Heart left ventricle (tissue), 16 donors: ENCODE measurements around the gene ZDHHC3. TPM values are rescaled to one million over a fixed set of nuclear protein-coding genes. Genes with fewer than 3 reads are reported as not detected.
"Not testable (repeated sequence)": the region's sequence is repeated elsewhere in the genome, so short reads cannot be mapped to it uniquely, and the experiment has no call there.

ENCODE experiments used
- ATAC-seq, 4 donors: fragments of 200-7000 bp; cut with Tn5 transposase; one replicate each; pipeline ENCODE4 v1.9.1; 2020 to 2022; ENCODE audit warnings: moderate library complexity in 4 of 4, mild to moderate bottlenecking in 3 of 4, moderate number of reproducible peaks in 1 of 4
- DNase-seq, 5 donors: peaks; one replicate each; pipeline ENCODE4 v3.0.0-alpha.2; 2020
- H3K27ac ChIP-seq, 12 donors: fragments of 200-600 bp; sonication (generic) in 4 of 12; one replicate each; pipeline versions ENCODE4 v1.5.0 to v1.8.0; 2016 to 2022; ENCODE audit warnings: mild to moderate bottlenecking in 2 of 12
- H3K27me3 ChIP-seq, 9 donors: fragments of 200-600 bp; sonication (generic) in 2 of 9; one replicate each; pipeline versions ENCODE4 v1.5.1 to v1.8.0; 2016 to 2022; ENCODE audit warnings: mild to moderate bottlenecking in 3 of 9
- H3K36me3 ChIP-seq, 9 donors: fragments of 200-600 bp; sonication (generic) in 2 of 9; one replicate each; pipeline versions ENCODE4 v1.5.0 to v1.8.0; 2018 to 2022; ENCODE audit warnings: mild to moderate bottlenecking in 2 of 9
- H3K4me1 ChIP-seq, 12 donors: fragments of 200-600 bp; sonication (generic) in 4 of 12; one replicate each; pipeline versions ENCODE4 v1.5.0 to v1.8.0; 2016 to 2022; ENCODE audit warnings: mild to moderate bottlenecking in 3 of 12
- H3K4me3 ChIP-seq, 12 donors: fragments of 200-600 bp; sonication (generic) in 4 of 12; one replicate each; pipeline versions ENCODE4 v1.5.0 to v1.8.0; 2017 to 2022; ENCODE audit warnings: mild to moderate bottlenecking in 9 of 12, moderate library complexity in 4 of 12
- H3K9me3 ChIP-seq, 12 donors: fragments of 200-600 bp; sonication (generic) in 4 of 12; one replicate each; pipeline versions ENCODE4 v1.5.0 to v1.8.0; 2016 to 2022; ENCODE audit warnings: mild to moderate bottlenecking in 1 of 12
- POLR2A ChIP-seq, 2 donors: fragments of 450-650 bp; IDR thresholded peaks; one replicate each; pipeline ENCODE4 v1.6.1; 2017; ENCODE audit warnings: antibody characterized with exemption in 2 of 2, mild to moderate bottlenecking in 2 of 2, moderate library complexity in 2 of 2
- WGBS, 4 donors: extraction: QIAGEN DNeasy Blood & Tissue Kit in 2 of 4; methylation state at CpG; one replicate each; pipeline versions ENCODE4 v1.1.5 to v1.1.7; 2013 to 2018; 5-methylcytosine and 5-hydroxymethylcytosine counted together
- intact Hi-C, 10 donors: fragments of 100-400 bp; cut with DNase I; formaldehyde crosslinking; loops; one replicate each; pipeline versions ENCODE4 v1.11.1 to v1.14.2; 2022
- polyA plus RNA-seq, 2 donors: library from polyadenylated mRNA; stranded (reverse); fragments of 200-250 nt; gene quantifications; one replicate each; pipeline ENCODE4 v1.2.3, GENCODE V29; 2013
- total RNA-seq, 9 donors: library from RNA; depleted of rRNA in 2 of 9; stranded (reverse); fragments of >200 nt in 2 of 9; fragmentation: NEBNext Ultra II Directional in 3 of 9; extraction: Animal tissue kit (Norgen Biotek cat#: 25700) in 3 of 9; gene quantifications; one replicate each; pipeline versions ENCODE4 v1.1.0 to v1.2.4, GENCODE V29; 2016 to 2023
- TF ChIP-seq, protein P1 (sequence below), 12 donors: fragments of 200-600 bp; sonication (generic) in 4 of 12; IDR thresholded peaks; one replicate each; pipeline versions ENCODE4 v1.5.0 to v1.8.0; 2018 to 2022; ENCODE audit warnings: antibody characterized with exemption in 12 of 12, mild to moderate bottlenecking in 5 of 12
- donor health status: ischemic (EF 13 %, LVEDD 7.1; RV severe dilation, severe dysfunction).
- donor health status: healthy with polysubstance abuse.
- donor health status: DM: no; HTN: yes; CAD: no.
- donor health status: DM: no; HTN: no; CAD: no.
- donor health status: ischemic (EF 25% LVEDD 6.9; RV normal size, moderate dysfunction).
- donor health status: ischemic (EF 25% LVEDD 5.7; RV mildly dilated, moderate dysfunction).
- donor health status: healthy.
- donor health status: DM: yes; HTN: yes; CAD: no.
- donor health status: ischemic (EF 35%, LVEDD 5.7; RV mildly dilated, moderate dysfunction).
- donor health status: nonischemic (EF 11% LVEDD 7.7; RV severe dilation, severe dysfunction).
- donor health status: DM: yes; HTN: yes; CAD: no.
- donor health status: PGD.
- donor health status: ischemic (EF 29% LVEDD 5.4; RV normal size, mild dysfunction).
- donor health status: nonischemic (EF 23%, LVEDD 6.1; RV moderate dilation, normal function).

Gene ZDHHC3
- total and polyA plus RNA-seq, 11 donors, result 17.9 to 94.7 (median 52.7) TPM

DNA sequence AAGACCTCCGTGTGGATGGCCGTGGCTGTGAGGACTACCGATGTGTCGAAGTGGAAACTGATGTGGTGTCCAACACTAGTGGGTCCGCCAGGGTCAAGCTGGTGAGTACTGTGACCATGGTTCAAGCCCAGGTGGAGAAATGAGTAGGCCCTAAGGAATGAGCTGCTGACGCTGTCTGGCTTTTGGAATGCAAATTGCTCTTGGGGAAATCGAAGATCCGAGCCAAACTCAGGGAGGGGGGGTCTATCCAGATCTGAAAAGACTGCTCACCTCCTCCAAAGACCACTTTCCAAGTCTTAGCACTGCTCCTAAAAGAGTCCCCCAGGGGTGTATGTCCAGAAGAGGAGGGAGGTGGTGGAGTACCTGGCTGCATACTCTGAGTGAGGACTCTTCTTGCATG, 13.2 kb upstream of the ZDHHC3 start:
- Histone ChIP-seq H3K27ac (peak overlapping the region in 2 of 12 donors; percentile 5 to 34), H3K4me3 (no peak overlapping the region), H3K27me3 (no peaks in the 10 kb centered on the region), H3K4me1 (peaks cover 3 to 49% (median 28%) of the 10 kb centered on the region in 12 donors), H3K9me3 (no peaks in the 10 kb centered on the region), H3K36me3 (peaks cover 0 to 34% (median 26%) of the 10 kb centered on the region in 9 donors)
- TF ChIP-seq POLR2A (IDR thresholded peaks at IDR 0.05), result no peak
- TF ChIP-seq, protein P1, sequence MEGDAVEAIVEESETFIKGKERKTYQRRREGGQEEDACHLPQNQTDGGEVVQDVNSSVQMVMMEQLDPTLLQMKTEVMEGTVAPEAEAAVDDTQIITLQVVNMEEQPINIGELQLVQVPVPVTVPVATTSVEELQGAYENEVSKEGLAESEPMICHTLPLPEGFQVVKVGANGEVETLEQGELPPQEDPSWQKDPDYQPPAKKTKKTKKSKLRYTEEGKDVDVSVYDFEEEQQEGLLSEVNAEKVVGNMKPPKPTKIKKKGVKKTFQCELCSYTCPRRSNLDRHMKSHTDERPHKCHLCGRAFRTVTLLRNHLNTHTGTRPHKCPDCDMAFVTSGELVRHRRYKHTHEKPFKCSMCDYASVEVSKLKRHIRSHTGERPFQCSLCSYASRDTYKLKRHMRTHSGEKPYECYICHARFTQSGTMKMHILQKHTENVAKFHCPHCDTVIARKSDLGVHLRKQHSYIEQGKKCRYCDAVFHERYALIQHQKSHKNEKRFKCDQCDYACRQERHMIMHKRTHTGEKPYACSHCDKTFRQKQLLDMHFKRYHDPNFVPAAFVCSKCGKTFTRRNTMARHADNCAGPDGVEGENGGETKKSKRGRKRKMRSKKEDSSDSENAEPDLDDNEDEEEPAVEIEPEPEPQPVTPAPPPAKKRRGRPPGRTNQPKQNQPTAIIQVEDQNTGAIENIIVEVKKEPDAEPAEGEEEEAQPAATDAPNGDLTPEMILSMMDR (IDR thresholded peaks at IDR 0.05), result no peak
- intact Hi-C loops, result no loop called here
- peak in 2 of 4 donors; percentile 13 to 15 for ATAC-seq
- 87 to 94% (median 92%) methylated on average over 8 of the region's 8 CpGs for WGBS, 4 donors
- no peak for DNase-seq

DNA sequence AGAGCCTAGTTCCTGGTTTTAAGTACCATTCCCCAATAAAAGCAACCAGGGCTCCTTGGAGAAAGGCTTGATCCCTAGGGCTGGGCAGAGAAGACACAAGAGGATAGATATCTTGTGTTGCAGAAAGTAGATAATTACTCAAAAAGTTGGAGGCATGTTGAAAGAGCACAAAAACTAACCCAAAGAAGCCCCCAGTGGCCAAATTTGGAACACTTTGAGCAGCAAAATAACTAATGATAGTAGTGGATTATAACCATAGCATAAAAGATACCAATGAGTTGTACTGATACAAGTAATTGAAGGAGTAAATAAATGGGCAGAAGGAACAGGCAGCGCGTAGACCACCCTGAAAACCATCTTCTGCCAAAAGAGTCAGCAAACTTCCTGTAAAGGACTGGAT, 12.1 kb upstream of the ZDHHC3 start:
- WGBS, 4 donors, result 86 to 98% (median 94%) methylated on average over 2 of the region's 2 CpGs
- H3K4me3 ChIP-seq, result no peak overlapping the region
- no peaks in the 10 kb centered on the region for H3K9me3 ChIP-seq
- ATAC-seq, result no peak
- H3K4me1 ChIP-seq, result peaks cover 0 to 49% (median 29%) of the 10 kb centered on the region in 12 donors
- TF ChIP-seq, protein P1 (IDR thresholded peaks at IDR 0.05), result peak in 9 of 12 donors; percentile 17 to 52 (median 36)
- no peak for TF ChIP-seq POLR2A (IDR thresholded peaks at IDR 0.05)
- intact Hi-C loops, result no loop called here
- no peaks in the 10 kb centered on the region for H3K27me3 ChIP-seq
- no peak overlapping the region for H3K27ac ChIP-seq
- H3K36me3 ChIP-seq, result peaks cover 0 to 34% (median 26%) of the 10 kb centered on the region in 9 donors
- DNase-seq, result no peak

DNA sequence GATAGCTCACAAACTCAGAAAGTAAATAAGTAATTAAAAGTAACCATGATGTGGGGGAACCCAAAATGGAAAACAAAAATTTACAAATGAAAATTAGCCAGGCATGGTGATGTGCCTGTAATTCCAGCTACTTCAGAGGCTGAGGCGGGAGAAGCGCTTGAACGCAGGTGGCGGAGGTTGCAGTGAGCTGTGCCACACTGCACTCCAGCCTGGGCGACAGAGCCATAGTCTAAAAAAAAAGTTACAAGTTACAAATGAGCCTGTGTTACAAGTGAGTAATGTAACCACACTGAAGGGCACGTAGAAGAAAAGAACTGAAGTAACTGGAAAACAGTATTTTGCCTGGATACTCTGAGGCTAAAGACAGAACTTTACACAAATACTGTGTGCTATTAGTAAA, 11.4 kb upstream of the ZDHHC3 start:
- Histone ChIP-seq H3K36me3 (peaks cover 0 to 31% (median 25%) of the 10 kb centered on the region in 9 donors), H3K9me3 (no peaks in the 10 kb centered on the region), H3K27me3 (no peaks in the 10 kb centered on the region), H3K4me1 (peaks cover 0 to 51% (median 35%) of the 10 kb centered on the region in 12 donors), H3K4me3 (no peak overlapping the region), H3K27ac (no peak overlapping the region)
- intact Hi-C loops, result no loop called here
- DNase-seq, result no peak
- ATAC-seq, result peak in 1 of 4 donors; percentile 25
- TF ChIP-seq POLR2A (IDR thresholded peaks at IDR 0.05), result no peak
- TF ChIP-seq, protein P1 (IDR thresholded peaks at IDR 0.05), result no peak
- WGBS, 4 donors, result 68 to 89% (median 76%) methylated on average over 6 of the region's 6 CpGs

DNA sequence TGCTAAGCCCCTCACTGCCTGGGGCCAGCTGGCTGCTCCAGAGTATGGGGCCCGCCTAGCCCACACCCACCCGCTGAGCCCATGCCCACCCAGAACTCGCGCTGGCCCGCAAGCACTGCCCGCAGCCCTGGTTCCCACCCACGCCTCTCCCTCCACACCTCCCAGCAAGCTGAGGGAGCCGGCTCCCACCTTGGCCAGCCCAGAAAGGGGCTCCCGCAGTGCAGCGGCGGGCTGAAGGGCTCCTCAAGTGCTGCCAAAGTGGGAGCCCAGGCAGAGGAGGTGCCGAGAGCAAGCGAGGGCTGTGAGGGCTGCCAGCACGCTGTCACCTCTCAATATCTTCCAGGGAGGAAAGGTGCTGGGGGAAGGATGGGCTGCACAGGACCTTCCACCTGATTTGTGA, 10.4 kb upstream of the ZDHHC3 start:
- WGBS, 4 donors, result 94 to 97% (median 95%) methylated on average over 12 to 14 of the region's 14 CpGs
- H3K9me3 ChIP-seq, H3K4me3 ChIP-seq, H3K27ac ChIP-seq, DNase-seq, H3K27me3 ChIP-seq, intact Hi-C loops, ATAC-seq: not testable (repeated sequence)
- H3K36me3 ChIP-seq, result peaks cover 0 to 21% (median 16%) of the 10 kb centered on the region in 9 donors
- peaks cover 0 to 61% (median 36%) of the 10 kb centered on the region in 12 donors for H3K4me1 ChIP-seq

DNA sequence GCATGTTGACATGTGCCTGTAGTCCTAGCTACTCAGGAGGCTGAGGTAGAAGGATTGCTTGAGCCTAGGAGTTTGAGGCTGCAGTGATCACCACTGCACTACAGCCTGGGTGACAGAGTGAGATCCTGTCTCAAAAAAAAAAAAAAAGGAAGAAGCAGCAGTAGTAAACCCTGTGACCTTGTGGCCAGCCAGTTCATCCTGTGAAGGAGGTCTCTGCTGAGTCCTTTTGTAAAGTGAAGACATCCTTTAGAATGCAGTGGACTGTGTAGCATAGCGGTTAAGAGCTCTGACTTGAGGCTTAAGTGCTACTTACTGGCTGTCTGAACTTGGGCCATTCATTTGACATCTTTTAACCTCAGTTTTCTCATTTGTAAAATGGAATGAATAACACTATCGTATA, 8.4 kb upstream of the ZDHHC3 start:
- H3K27me3 ChIP-seq, result no peaks in the 10 kb centered on the region
- WGBS, 4 donors, result 94 to 99% (median 96%) methylated on average over 2 of the region's 2 CpGs

More for the DNA sequence above, 8.4 kb upstream of the ZDHHC3 start:
- DNase-seq (no peak), ATAC-seq (no peak)
- TF ChIP-seq POLR2A (IDR thresholded peaks at IDR 0.05), result no peak
- TF ChIP-seq, protein P1 (IDR thresholded peaks at IDR 0.05), result no peak
- intact Hi-C loops, result no loop called here
- H3K36me3 ChIP-seq, result peaks cover 0 to 3% (median 0%) of the 10 kb centered on the region in 9 donors
- no peaks in the 10 kb centered on the region for H3K9me3 ChIP-seq
- peaks cover 0 to 62% (median 31%) of the 10 kb centered on the region in 12 donors for H3K4me1 ChIP-seq
- H3K27ac ChIP-seq, result peak overlapping the region in 2 of 12 donors; percentile 39 to 48
- H3K4me3 ChIP-seq, result no peak overlapping the region
